SK-N-SH (cell line): ENCODE data around the gene TRABD2A. TPM values are rescaled to one million over a fixed set of nuclear protein-coding genes. Genes with fewer than 3 reads are reported as not detected.
A peak's percentile ranks its signal among the peaks of the same experiment; 100 is the strongest.

Experiments
- CTCF ChIA-PET: fragments of 300-600, 350-600 bp; formaldehyde crosslinking; extraction: SDS; loops from one replicate; lab custom pipeline; 2021; lab: Yijun Ruan, JAX
- POLR2A ChIA-PET: fragments of 350-600 bp; sonication (Branson Sonifier 250); formaldehyde crosslinking; extraction: SDS; loops from one replicate; lab custom pipeline; 2020; ENCODE audit warnings: antibody characterized with exemption, inconsistent platforms; lab: Yijun Ruan, JAX
- DNase-seq: peaks from one replicate; pipeline ENCODE4 v3.0.0; 2012
- H2AFZ ChIP-seq: fragments of 200-600 bp; sonication (generic); 2 replicates; pipeline ENCODE4 v1.8.1; 2016; ENCODE audit warnings: antibody characterized with exemption, mild to moderate bottlenecking, low read depth
- H3F3A ChIP-seq: fragments of 200-600 bp; sonication (generic); replicated peaks from 2 replicates; pipeline ENCODE3; 2016; ENCODE audit warnings: antibody characterized with exemption, mild to moderate bottlenecking; ENCODE audit not compliant: insufficient read depth
- H3K27ac ChIP-seq, 2 experiments: fragments of 200-500 bp in 1 of 2; fragments of 200-600 bp in 1 of 2; sonication (Bioruptor generic) in 1 of 2; sonication (generic), shearing (Covaris generic) in 1 of 2; 2 replicates each; pipeline versions ENCODE4 v1.5.1 to v1.6.1; 2014 to 2016; ENCODE audit warnings: low read depth in 2 of 2, inconsistent platforms in 1 of 2, low read length in 1 of 2, mild to moderate bottlenecking in 1 of 2, mixed read lengths in 1 of 2
- H3K27me3 ChIP-seq: fragments of 200-600 bp; sonication (generic), shearing (Covaris generic); 2 replicates; pipeline ENCODE4 v1.6.1; 2016; ENCODE audit warnings: mixed run types; ENCODE audit not compliant: insufficient read depth
- H3K36me3 ChIP-seq, 2 experiments: fragments of 200-500 bp in 1 of 2; fragments of 200-600 bp in 1 of 2; sonication (Bioruptor generic) in 1 of 2; sonication (generic) in 1 of 2; replicated peaks in 1 of 2; 2 replicates each; pipeline versions ENCODE3 to v1.5.1; 2014 to 2016; ENCODE audit warnings: low read length in 1 of 2, mild to moderate bottlenecking in 1 of 2; ENCODE audit not compliant: insufficient read depth in 2 of 2, control insufficient read depth in 1 of 2
- H3K4me1 ChIP-seq, 2 experiments: fragments of 200-500 bp in 1 of 2; fragments of 200-600 bp in 1 of 2; sonication (Bioruptor generic) in 1 of 2; sonication (generic), shearing (Covaris generic) in 1 of 2; 2 replicates each; pipeline versions ENCODE4 v1.5.1 to v1.6.1; 2014 to 2016; ENCODE audit warnings: low read depth in 1 of 2, low read length in 1 of 2, mixed run types in 1 of 2; ENCODE audit not compliant: insufficient read depth in 2 of 2, control insufficient read depth in 1 of 2
- H3K4me2 ChIP-seq: fragments of 200-600 bp; sonication (generic), shearing (Covaris generic); 2 replicates; pipeline ENCODE4 v1.6.1; 2017; ENCODE audit warnings: mixed run types
- H3K4me3 ChIP-seq, 2 experiments: fragments of 200-500 bp in 1 of 2; fragments of 200-600 bp in 1 of 2; sonication (Bioruptor generic) in 1 of 2; sonication (generic), shearing (Covaris generic) in 1 of 2; 2 replicates each; pipeline versions ENCODE4 v1.5.1 to v1.8.1; 2014 to 2016; ENCODE audit warnings: low read depth in 2 of 2, inconsistent platforms in 1 of 2, low read length in 1 of 2, mild to moderate bottlenecking in 1 of 2, mixed read lengths in 1 of 2, moderate library complexity in 1 of 2
- H3K79me2 ChIP-seq: fragments of 200-600 bp; sonication (generic); 2 replicates; pipeline ENCODE4 v1.8.1; 2017; ENCODE audit warnings: mild to moderate bottlenecking; ENCODE audit not compliant: insufficient read depth
- H3K9ac ChIP-seq: fragments of 200-600 bp; sonication (generic); 2 replicates; pipeline ENCODE4 v1.6.1; 2017; ENCODE audit warnings: mixed run types
- H3K9me2 ChIP-seq: fragments of 200-600 bp; sonication (generic); 2 replicates; pipeline ENCODE4 v1.6.1; 2017; ENCODE audit warnings: mixed run types
- H3K9me3 ChIP-seq: fragments of 200-600 bp; sonication (generic); 2 replicates; pipeline ENCODE4 v1.6.1; 2017; ENCODE audit warnings: mixed run types, mild to moderate bottlenecking, moderate library complexity
- H4K20me1 ChIP-seq: fragments of 200-600 bp; sonication (generic); 2 replicates; pipeline ENCODE4 v1.6.1; 2017; ENCODE audit warnings: mild to moderate bottlenecking, mixed run types; ENCODE audit not compliant: insufficient read depth
- CHD2 ChIP-seq: fragments of 150-350 bp; IDR thresholded peaks from 2 replicates; pipeline ENCODE4 v1.6.1; 2018; ENCODE audit warnings: low read length; ENCODE audit not compliant: partially characterized antibody
- CTCF ChIP-seq: fragments of 200-600 bp; sonication (generic); IDR thresholded peaks from 2 replicates; pipeline ENCODE4 v1.6.1; 2017; ENCODE audit warnings: antibody characterized with exemption, mild to moderate bottlenecking, moderate library complexity
- EP300 ChIP-seq, 2 experiments: IDR thresholded peaks; 2 replicates each; pipeline versions ENCODE4 v1.4.0 to v1.6.1; 2012; ENCODE audit warnings: borderline replicate concordance in 1 of 2, low read depth in 1 of 2, low read length in 1 of 2
- GABPA ChIP-seq: IDR thresholded peaks from 2 replicates; pipeline ENCODE4 v1.4.0; 2012; ENCODE audit warnings: low read depth, mild to moderate bottlenecking
- IRF3 ChIP-seq: fragments of 150-350 bp; IDR thresholded peaks from 2 replicates; pipeline ENCODE4 v1.6.1; 2016; ENCODE audit warnings: mild to moderate bottlenecking, low read depth, low read length
- JUND ChIP-seq: IDR thresholded peaks from 2 replicates; pipeline ENCODE4 v1.4.0; 2012
- MEF2A ChIP-seq: IDR thresholded peaks from 2 replicates; pipeline ENCODE4 v1.4.0; 2012; ENCODE audit warnings: low read depth, borderline replicate concordance
- NRF1 ChIP-seq: IDR thresholded peaks from 2 replicates; pipeline ENCODE4 v1.6.1; 2012; ENCODE audit warnings: low read depth, mild to moderate bottlenecking, low read length
- PBX3 ChIP-seq: IDR thresholded peaks from 2 replicates; pipeline ENCODE4; 2012
- POLR2AphosphoS5 ChIP-seq: IDR thresholded peaks from 2 replicates; pipeline ENCODE4 v1.6.1; 2012; ENCODE audit warnings: low read depth, low read length
- RAD21 ChIP-seq: IDR thresholded peaks from 2 replicates; pipeline ENCODE4 v1.6.1; 2012; ENCODE audit warnings: mild to moderate bottlenecking, low read length
- RCOR1 ChIP-seq: fragments of 150-350 bp; IDR thresholded peaks from 2 replicates; pipeline ENCODE4 v1.6.1; 2017; ENCODE audit warnings: antibody characterized with exemption, low read length
- RXRA ChIP-seq: IDR thresholded peaks from 2 replicates; pipeline ENCODE4 v1.4.0; 2012; ENCODE audit warnings: low read depth, mild to moderate bottlenecking, borderline replicate concordance
- SMC3 ChIP-seq: IDR thresholded peaks from 2 replicates; pipeline ENCODE4 v1.6.1; 2012; ENCODE audit warnings: low read depth, low read length, improper control_type of control experiment
- TAF1 ChIP-seq: IDR thresholded peaks from 2 replicates; pipeline ENCODE4 v1.6.1; 2012; ENCODE audit warnings: low read depth, mild to moderate bottlenecking, low read length, moderate library complexity, borderline replicate concordance
- TCF12 ChIP-seq: IDR thresholded peaks from 2 replicates; pipeline ENCODE4 v1.4.0; 2012
- USF2 ChIP-seq: fragments of 150-350 bp; IDR thresholded peaks from 2 replicates; pipeline ENCODE4 v1.6.1; 2017; ENCODE audit warnings: antibody characterized with exemption, low read length, low read depth, borderline replicate concordance
- WGBS: methylation state at CpG from one replicate; pipeline ENCODE4 v1.1.6; 2017; ENCODE audit warnings: low lambda C conversion rate; 5-methylcytosine and 5-hydroxymethylcytosine counted together
- polyA plus RNA-seq, 3 experiments: library from polyadenylated mRNA; depleted of rRNA; stranded (reverse); fragments of >200 nt; gene quantifications; 2 replicates each; pipeline ENCODE4 v1.2.3, GENCODE V29; 2012
- TF ChIP-seq, protein P1 (sequence below): IDR thresholded peaks from 2 replicates; pipeline ENCODE4 v1.4.0; 2012; ENCODE audit warnings: low read depth, borderline replicate concordance
- TF ChIP-seq, protein P2 (sequence below): IDR thresholded peaks from 2 replicates; pipeline ENCODE4 v1.6.1; 2012; ENCODE audit warnings: mild to moderate bottlenecking, low read depth, low read length, moderate library complexity

The TRABD2A gene
- polyA plus RNA-seq, 1 of the 3 experiments (the other 2 are of a cell fraction), result 3.0 TPM

- TF ChIP-seq CTCF, result no peak
Measured at GRCh38 chr2:84882414-84882738, 1.5 kb upstream of the TRABD2A start (continued).

DNA sequence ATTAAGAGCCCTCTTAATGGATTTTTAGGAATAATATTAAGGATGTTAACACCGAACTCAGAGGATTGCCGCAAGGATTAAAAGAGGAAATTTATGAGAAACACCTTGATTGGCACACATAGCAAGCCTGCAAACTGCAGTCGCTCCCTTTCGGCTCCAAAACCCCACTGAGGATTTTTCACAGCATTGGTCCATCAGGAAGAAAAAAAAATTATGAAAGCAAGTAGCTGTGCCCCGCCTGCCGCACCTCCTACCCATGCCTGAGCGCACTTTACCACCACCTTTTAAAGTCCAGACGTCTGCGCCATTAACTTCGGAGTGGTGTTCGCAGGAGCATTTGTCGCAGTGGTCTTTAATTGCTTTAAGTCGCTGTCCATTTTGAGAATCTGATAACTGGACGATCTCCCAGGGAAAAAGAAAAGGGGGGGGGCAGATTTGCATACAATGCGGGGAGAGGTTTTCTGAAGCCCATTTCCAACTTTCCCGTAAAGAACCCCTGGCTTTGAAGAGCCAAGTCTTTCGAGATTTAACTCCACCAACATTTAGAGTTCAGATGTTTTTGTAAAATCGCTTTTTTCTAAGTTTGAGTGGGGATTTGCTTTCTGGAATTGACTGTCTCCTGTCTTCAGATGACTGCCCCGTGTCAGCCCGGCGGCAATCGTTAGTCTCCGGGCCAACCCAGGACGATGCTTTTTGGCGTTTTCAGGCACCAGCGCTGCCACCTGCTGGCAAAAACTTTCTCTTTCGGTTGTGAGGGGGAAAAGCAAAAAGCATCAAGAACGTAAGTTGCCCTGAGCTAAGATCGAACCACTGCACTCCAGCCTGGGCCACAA is 913 bp upstream of the TRABD2A start:
- H3K4me3 ChIP-seq, result peak overlapping the region; percentile 44 to 66
- H3K4me2 ChIP-seq, result peak overlapping the region; percentile 86
- no peaks in the 10 kb centered on the region for H3F3A ChIP-seq
- peaks cover 2 to 12% of the 10 kb centered on the region in 2 experiments; a peak in 3 of 4 replicates for H3K4me1 ChIP-seq
- no peaks in the 10 kb centered on the region for H3K9me3 ChIP-seq
- H3K27me3 ChIP-seq, result peaks cover 16% of the 10 kb centered on the region
- DNase-seq, result peak; percentile 75
- no peaks in the 10 kb centered on the region for H4K20me1 ChIP-seq
- no peaks in the 10 kb centered on the region for H3K9me2 ChIP-seq
- H3K27ac ChIP-seq, result no peak overlapping the region
- H2AFZ ChIP-seq, result peak overlapping the region; percentile 91
- WGBS, result 4% methylated on average over 29 of the region's 29 CpGs
- H3K79me2 ChIP-seq, result no peaks in the 10 kb centered on the region
- no peaks in the 10 kb centered on the region for H3K36me3 ChIP-seq
- H3K9ac ChIP-seq, result peak overlapping the region; percentile 47; the same call in 1 of the 2 replicates
- ChIA-PET CTCF (interaction anchor here (0.5 to 2.8 kb wide), 21 partner anchors 9 to 446 kb away, joined by 3 to 12 read pairs (median 3); partner anchors contain the start of gene TGOLN2), POLR2A (no interaction called here)
- TF ChIP-seq USF2 (no peak), GABPA (no peak), POLR2AphosphoS5 (no peak), RAD21 (peak; percentile 70), NRF1 (no peak), RXRA (peak; percentile 14; the same call in 1 of the 2 replicates), IRF3 (no peak), PBX3 (peak; percentile 17; the same call in 1 of the 2 replicates), CHD2 (peak; percentile 26), MEF2A (no peak), JUND (no peak), RCOR1 (peak; percentile 51; the same call in 1 of the 2 replicates), SMC3 (peak; percentile 60), TCF12 (no peak), EP300 (IDR thresholded peaks at IDR 0.05; ENCODE audit: borderline replicate concordance in 1 of 2, low read depth in 1 of 2, low read length in 1 of 2) (no peak), TAF1 (no peak)
- TF ChIP-seq, protein P1, sequence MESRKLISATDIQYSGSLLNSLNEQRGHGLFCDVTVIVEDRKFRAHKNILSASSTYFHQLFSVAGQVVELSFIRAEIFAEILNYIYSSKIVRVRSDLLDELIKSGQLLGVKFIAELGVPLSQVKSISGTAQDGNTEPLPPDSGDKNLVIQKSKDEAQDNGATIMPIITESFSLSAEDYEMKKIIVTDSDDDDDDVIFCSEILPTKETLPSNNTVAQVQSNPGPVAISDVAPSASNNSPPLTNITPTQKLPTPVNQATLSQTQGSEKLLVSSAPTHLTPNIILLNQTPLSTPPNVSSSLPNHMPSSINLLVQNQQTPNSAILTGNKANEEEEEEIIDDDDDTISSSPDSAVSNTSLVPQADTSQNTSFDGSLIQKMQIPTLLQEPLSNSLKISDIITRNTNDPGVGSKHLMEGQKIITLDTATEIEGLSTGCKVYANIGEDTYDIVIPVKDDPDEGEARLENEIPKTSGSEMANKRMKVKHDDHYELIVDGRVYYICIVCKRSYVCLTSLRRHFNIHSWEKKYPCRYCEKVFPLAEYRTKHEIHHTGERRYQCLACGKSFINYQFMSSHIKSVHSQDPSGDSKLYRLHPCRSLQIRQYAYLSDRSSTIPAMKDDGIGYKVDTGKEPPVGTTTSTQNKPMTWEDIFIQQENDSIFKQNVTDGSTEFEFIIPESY, result no peak
- TF ChIP-seq, protein P2, sequence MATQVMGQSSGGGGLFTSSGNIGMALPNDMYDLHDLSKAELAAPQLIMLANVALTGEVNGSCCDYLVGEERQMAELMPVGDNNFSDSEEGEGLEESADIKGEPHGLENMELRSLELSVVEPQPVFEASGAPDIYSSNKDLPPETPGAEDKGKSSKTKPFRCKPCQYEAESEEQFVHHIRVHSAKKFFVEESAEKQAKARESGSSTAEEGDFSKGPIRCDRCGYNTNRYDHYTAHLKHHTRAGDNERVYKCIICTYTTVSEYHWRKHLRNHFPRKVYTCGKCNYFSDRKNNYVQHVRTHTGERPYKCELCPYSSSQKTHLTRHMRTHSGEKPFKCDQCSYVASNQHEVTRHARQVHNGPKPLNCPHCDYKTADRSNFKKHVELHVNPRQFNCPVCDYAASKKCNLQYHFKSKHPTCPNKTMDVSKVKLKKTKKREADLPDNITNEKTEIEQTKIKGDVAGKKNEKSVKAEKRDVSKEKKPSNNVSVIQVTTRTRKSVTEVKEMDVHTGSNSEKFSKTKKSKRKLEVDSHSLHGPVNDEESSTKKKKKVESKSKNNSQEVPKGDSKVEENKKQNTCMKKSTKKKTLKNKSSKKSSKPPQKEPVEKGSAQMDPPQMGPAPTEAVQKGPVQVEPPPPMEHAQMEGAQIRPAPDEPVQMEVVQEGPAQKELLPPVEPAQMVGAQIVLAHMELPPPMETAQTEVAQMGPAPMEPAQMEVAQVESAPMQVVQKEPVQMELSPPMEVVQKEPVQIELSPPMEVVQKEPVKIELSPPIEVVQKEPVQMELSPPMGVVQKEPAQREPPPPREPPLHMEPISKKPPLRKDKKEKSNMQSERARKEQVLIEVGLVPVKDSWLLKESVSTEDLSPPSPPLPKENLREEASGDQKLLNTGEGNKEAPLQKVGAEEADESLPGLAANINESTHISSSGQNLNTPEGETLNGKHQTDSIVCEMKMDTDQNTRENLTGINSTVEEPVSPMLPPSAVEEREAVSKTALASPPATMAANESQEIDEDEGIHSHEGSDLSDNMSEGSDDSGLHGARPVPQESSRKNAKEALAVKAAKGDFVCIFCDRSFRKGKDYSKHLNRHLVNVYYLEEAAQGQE, result no peak
